Daoy (cell line): ENCODE measurements around the gene NUDT3. TPM values are rescaled to one million over a fixed set of nuclear protein-coding genes. Genes with fewer than 3 reads are reported as not detected.
"Not testable (repeated sequence)": the region's sequence is repeated elsewhere in the genome, so short reads cannot be mapped to it uniquely, and the experiment has no call there.

Source experiments
- DNase-seq: peaks from one replicate; pipeline ENCODE4 v3.0.0-alpha.2; 2015; ENCODE audit warnings: low read depth
- total RNA-seq: library from RNA; depleted of rRNA; stranded (reverse); fragments of >200 nt; shearing (Covaris generic); gene quantifications from 2 replicates; pipeline ENCODE4 v1.2.3, GENCODE V29; 2014

The NUDT3 gene
- total RNA-seq, 1 experiment from 2014 or later = 35.4 TPM

- DNase-seq = no peak
These were observed 106.9 kb downstream of the NUDT3 start for GRCh38 chr6:34285448-34286164.

GRCh38 chr6:34284563-34285447, 107.7 kb downstream of the NUDT3 start:
- DNase-seq = no peak

- no peak for DNase-seq
These were observed 110.7 kb downstream of the NUDT3 start for GRCh38 chr6:34281702-34282334.

- DNase-seq = no peak
These were observed 112.3 kb downstream of the NUDT3 start for GRCh38 chr6:34280216-34280615.

GRCh38 chr6:34278833-34279232, 113.6 kb downstream of the NUDT3 start:
- no peak for DNase-seq

GRCh38 chr6:34277763-34278112, 114.7 kb downstream of the NUDT3 start:
- no peak for DNase-seq

- no peak for DNase-seq
These were observed 115.3 kb downstream of the NUDT3 start for GRCh38 chr6:34276881-34277762.

- DNase-seq = no peak
These were observed 116.3 kb downstream of the NUDT3 start for GRCh38 chr6:34276191-34276590.

- DNase-seq = no peak
These were observed 117.2 kb downstream of the NUDT3 start for GRCh38 chr6:34275128-34275804.

- no peak for DNase-seq
These were observed 118.3 kb downstream of the NUDT3 start for GRCh38 chr6:34274129-34274528.

- no peak for DNase-seq
These were observed 119.1 kb downstream of the NUDT3 start for GRCh38 chr6:34273242-34273805.

- DNase-seq = no peak
These were observed 120.2 kb downstream of the NUDT3 start for GRCh38 chr6:34272013-34272926.

- DNase-seq = not testable (repeated sequence)
These were observed 122.7 kb downstream of the NUDT3 start for GRCh38 chr6:34269658-34270341.

GRCh38 chr6:34269132-34269531, 123.3 kb downstream of the NUDT3 start:
- DNase-seq = not testable (repeated sequence)

- DNase-seq = no peak
These were observed 124.7 kb downstream of the NUDT3 start for GRCh38 chr6:34267746-34268145.

GRCh38 chr6:34263484-34263883, 129.0 kb downstream of the NUDT3 start:
- DNase-seq = not testable (repeated sequence)

- DNase-seq = no peak
These were observed 131.7 kb downstream of the NUDT3 start for GRCh38 chr6:34260576-34261267.

- no peak for DNase-seq
These were observed 132.9 kb downstream of the NUDT3 start for GRCh38 chr6:34259529-34260069.
